HepG2 (cell line): ENCODE measurements around the gene EPHA4.

Experiments
- BRD4 ChIP-seq: sonication (generic); formaldehyde crosslinking; IDR thresholded peaks from 2 replicates; pipeline ENCODE4 v1.4.0; 2020; ENCODE audit warnings: missing genetic modification reagents
- CTCF ChIP-seq: sonication (generic); formaldehyde crosslinking; IDR thresholded peaks from 2 replicates; pipeline ENCODE4 v1.5.0; 2020; ENCODE audit warnings: mild to moderate bottlenecking, missing genetic modification reagents, moderate library complexity
- EZH2 ChIP-seq: conservative IDR thresholded peaks from 2 replicates; pipeline ENCODE4 v1.6.1; 2012; ENCODE audit warnings: mild to moderate bottlenecking, low read depth, low read length, moderate library complexity
- JUN ChIP-seq: sonication (generic); formaldehyde crosslinking; IDR thresholded peaks from 2 replicates; pipeline ENCODE4 v1.4.0; 2020; ENCODE audit warnings: mild to moderate bottlenecking, missing genetic modification reagents
- MAFF ChIP-seq: IDR thresholded peaks from 2 replicates; pipeline ENCODE4 v1.6.1; 2011; ENCODE audit warnings: low read depth, low read length, improper control_type of control experiment
- MXI1 ChIP-seq: IDR thresholded peaks from 3 replicates; pipeline ENCODE4 v1.6.1; 2012; ENCODE audit warnings: low read depth, low read length, inconsistent platforms, borderline replicate concordance
- POLR2AphosphoS5 ChIP-seq: IDR thresholded peaks from 2 replicates; pipeline ENCODE4 v1.6.1; 2012; ENCODE audit warnings: low read depth, low read length
- RFX5 ChIP-seq: IDR thresholded peaks from 2 replicates; pipeline ENCODE4 v1.6.1; 2011; ENCODE audit warnings: low read depth, low read length, improper control_type of control experiment
- XRCC5 ChIP-seq: fragments of 200-400 bp; formaldehyde crosslinking; optimal IDR thresholded peaks from 2 replicates; pipeline ENCODE3; 2017; ENCODE audit warnings: mild to moderate bottlenecking, low read length
- ZFP36L2 ChIP-seq: sonication (generic); formaldehyde crosslinking; IDR thresholded peaks from 2 replicates; pipeline ENCODE4 v1.4.0; 2020; ENCODE audit warnings: missing genetic modification reagents
- TF ChIP-seq, protein P1 (sequence below): sonication (generic); formaldehyde crosslinking; IDR thresholded peaks from 2 replicates; pipeline ENCODE4 v1.4.0; 2020; ENCODE audit warnings: missing genetic modification reagents
- TF ChIP-seq, protein P2 (sequence below), 2 experiments: fragments of 450-650 bp in 1 of 2; sonication (generic) in 1 of 2; formaldehyde crosslinking in 1 of 2; IDR thresholded peaks; 2 replicates each; pipeline versions ENCODE4 v1.6.1 to v1.8.0; 2016 to 2022; ENCODE audit warnings: antibody characterized with exemption in 1 of 2, mild to moderate bottlenecking in 1 of 2, missing genetic modification reagents in 1 of 2

- TF ChIP-seq JUN (no peak), MAFF (no peak), RFX5 (no peak), EZH2 (no peak), MXI1 (no peak), ZFP36L2 (CRISPR knock-in tag) (no peak), POLR2AphosphoS5 (no peak), CTCF (CRISPR knock-in tag) (no peak), XRCC5 (no peak), BRD4 (CRISPR knock-in tag) (no peak)
- TF ChIP-seq, protein P1, sequence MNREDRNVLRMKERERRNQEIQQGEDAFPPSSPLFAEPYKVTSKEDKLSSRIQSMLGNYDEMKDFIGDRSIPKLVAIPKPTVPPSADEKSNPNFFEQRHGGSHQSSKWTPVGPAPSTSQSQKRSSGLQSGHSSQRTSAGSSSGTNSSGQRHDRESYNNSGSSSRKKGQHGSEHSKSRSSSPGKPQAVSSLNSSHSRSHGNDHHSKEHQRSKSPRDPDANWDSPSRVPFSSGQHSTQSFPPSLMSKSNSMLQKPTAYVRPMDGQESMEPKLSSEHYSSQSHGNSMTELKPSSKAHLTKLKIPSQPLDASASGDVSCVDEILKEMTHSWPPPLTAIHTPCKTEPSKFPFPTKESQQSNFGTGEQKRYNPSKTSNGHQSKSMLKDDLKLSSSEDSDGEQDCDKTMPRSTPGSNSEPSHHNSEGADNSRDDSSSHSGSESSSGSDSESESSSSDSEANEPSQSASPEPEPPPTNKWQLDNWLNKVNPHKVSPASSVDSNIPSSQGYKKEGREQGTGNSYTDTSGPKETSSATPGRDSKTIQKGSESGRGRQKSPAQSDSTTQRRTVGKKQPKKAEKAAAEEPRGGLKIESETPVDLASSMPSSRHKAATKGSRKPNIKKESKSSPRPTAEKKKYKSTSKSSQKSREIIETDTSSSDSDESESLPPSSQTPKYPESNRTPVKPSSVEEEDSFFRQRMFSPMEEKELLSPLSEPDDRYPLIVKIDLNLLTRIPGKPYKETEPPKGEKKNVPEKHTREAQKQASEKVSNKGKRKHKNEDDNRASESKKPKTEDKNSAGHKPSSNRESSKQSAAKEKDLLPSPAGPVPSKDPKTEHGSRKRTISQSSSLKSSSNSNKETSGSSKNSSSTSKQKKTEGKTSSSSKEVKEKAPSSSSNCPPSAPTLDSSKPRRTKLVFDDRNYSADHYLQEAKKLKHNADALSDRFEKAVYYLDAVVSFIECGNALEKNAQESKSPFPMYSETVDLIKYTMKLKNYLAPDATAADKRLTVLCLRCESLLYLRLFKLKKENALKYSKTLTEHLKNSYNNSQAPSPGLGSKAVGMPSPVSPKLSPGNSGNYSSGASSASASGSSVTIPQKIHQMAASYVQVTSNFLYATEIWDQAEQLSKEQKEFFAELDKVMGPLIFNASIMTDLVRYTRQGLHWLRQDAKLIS, result no peak
- TF ChIP-seq, protein P2, sequence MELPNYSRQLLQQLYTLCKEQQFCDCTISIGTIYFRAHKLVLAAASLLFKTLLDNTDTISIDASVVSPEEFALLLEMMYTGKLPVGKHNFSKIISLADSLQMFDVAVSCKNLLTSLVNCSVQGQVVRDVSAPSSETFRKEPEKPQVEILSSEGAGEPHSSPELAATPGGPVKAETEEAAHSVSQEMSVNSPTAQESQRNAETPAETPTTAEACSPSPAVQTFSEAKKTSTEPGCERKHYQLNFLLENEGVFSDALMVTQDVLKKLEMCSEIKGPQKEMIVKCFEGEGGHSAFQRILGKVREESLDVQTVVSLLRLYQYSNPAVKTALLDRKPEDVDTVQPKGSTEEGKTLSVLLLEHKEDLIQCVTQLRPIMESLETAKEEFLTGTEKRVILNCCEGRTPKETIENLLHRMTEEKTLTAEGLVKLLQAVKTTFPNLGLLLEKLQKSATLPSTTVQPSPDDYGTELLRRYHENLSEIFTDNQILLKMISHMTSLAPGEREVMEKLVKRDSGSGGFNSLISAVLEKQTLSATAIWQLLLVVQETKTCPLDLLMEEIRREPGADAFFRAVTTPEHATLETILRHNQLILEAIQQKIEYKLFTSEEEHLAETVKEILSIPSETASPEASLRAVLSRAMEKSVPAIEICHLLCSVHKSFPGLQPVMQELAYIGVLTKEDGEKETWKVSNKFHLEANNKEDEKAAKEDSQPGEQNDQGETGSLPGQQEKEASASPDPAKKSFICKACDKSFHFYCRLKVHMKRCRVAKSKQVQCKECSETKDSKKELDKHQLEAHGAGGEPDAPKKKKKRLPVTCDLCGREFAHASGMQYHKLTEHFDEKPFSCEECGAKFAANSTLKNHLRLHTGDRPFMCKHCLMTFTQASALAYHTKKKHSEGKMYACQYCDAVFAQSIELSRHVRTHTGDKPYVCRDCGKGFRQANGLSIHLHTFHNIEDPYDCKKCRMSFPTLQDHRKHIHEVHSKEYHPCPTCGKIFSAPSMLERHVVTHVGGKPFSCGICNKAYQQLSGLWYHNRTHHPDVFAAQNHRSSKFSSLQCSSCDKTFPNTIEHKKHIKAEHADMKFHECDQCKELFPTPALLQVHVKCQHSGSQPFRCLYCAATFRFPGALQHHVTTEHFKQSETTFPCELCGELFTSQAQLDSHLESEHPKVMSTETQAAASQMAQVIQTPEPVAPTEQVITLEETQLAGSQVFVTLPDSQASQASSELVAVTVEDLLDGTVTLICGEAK (IDR thresholded peaks at IDR 0.05), result no peak
- TF ChIP-seq, protein P2 (CRISPR knock-in tag; IDR thresholded peaks at IDR 0.05), result no peak
Measured at GRCh38 chr2:221451862-221452788, 120.0 kb downstream of the EPHA4 start.
